ENCODE data around the gene GNA15.

Gene GNA15

GRCh38 chr19:3185461-3186159 is 49.8 kb downstream of the GNA15 start, which contains the start of gene NCLN (continued):
- TF ChIP-seq, protein P1, sequence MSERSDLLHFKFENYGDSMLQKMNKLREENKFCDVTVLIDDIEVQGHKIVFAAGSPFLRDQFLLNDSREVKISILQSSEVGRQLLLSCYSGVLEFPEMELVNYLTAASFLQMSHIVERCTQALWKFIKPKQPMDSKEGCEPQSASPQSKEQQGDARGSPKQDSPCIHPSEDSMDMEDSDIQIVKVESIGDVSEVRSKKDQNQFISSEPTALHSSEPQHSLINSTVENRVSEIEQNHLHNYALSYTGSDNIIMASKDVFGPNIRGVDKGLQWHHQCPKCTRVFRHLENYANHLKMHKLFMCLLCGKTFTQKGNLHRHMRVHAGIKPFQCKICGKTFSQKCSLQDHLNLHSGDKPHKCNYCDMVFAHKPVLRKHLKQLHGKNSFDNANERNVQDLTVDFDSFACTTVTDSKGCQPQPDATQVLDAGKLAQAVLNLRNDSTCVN (tag by site-specific recombination; optimal IDR thresholded peaks at IDR 0.05): no peak
- TF ChIP-seq KLF7 (tag by site-specific recombination; IDR thresholded peaks at IDR 0.05; ENCODE audit: borderline replicate concordance) (no peak), ZNF324 (tag by site-specific recombination; IDR thresholded peaks at IDR 0.05) (peak; percentile 41; the same call in 1 of the 2 replicates), ZNF521 (tag by site-specific recombination; IDR thresholded peaks at IDR 0.05) (no peak), ZIC2 (tag by site-specific recombination; IDR thresholded peaks at IDR 0.05) (no peak), ZNF19 (tag by site-specific recombination; IDR thresholded peaks at IDR 0.05; ENCODE audit: low read depth) (no peak), ZNF184 (tag by site-specific recombination; IDR thresholded peaks at IDR 0.05) (no peak), ZNF16 (tag by site-specific recombination; IDR thresholded peaks at IDR 0.05; ENCODE audit: low read depth) (no peak), ZNF473 (tag by site-specific recombination; IDR thresholded peaks at IDR 0.05) (no peak), ZNF354C (tag by site-specific recombination; IDR thresholded peaks at IDR 0.05; ENCODE audit: borderline replicate concordance, low read depth) (no peak), ZNF768 (tag by site-specific recombination; IDR thresholded peaks at IDR 0.05) (no peak), OSR2 (tag by site-specific recombination; IDR thresholded peaks at IDR 0.05) (no peak), ZNF48 (tag by site-specific recombination; IDR thresholded peaks at IDR 0.05) (no peak), ZNF433 (tag by site-specific recombination; IDR thresholded peaks at IDR 0.05; ENCODE audit: low read depth) (no peak), ZNF621 (tag by site-specific recombination; IDR thresholded peaks at IDR 0.05) (no peak), MZF1 (tag by site-specific recombination; IDR thresholded peaks at IDR 0.05; ENCODE audit: borderline replicate concordance) (no peak), ZNF112 (tag by site-specific recombination; IDR thresholded peaks at IDR 0.05) (no peak), HOXC10 (CRISPR knock-in tag; IDR thresholded peaks at IDR 0.05) (no peak), ZSCAN30 (tag by site-specific recombination; IDR thresholded peaks at IDR 0.05) (no peak), ZNF155 (tag by site-specific recombination; IDR thresholded peaks at IDR 0.05) (no peak), ZNF404 (tag by site-specific recombination; IDR thresholded peaks at IDR 0.05) (no peak), ZBTB21 (tag by site-specific recombination; IDR thresholded peaks at IDR 0.05) (no peak), GLI4 (tag by site-specific recombination; IDR thresholded peaks at IDR 0.05) (no peak), ZNF707 (tag by site-specific recombination; IDR thresholded peaks at IDR 0.05) (no peak), ZNF169 (tag by site-specific recombination; IDR thresholded peaks at IDR 0.05) (no peak), ZNF677 (tag by site-specific recombination; IDR thresholded peaks at IDR 0.05) (peak; percentile 40; the same call in 1 of the 2 replicates), ZNF221 (tag by site-specific recombination; IDR thresholded peaks at IDR 0.05; ENCODE audit: borderline replicate concordance) (no peak), ZNF514 (tag by site-specific recombination; IDR thresholded peaks at IDR 0.05) (no peak), EGR2 (tag by site-specific recombination; IDR thresholded peaks at IDR 0.05; ENCODE audit: low read depth) (no peak), ZBTB10 (tag by site-specific recombination; IDR thresholded peaks at IDR 0.05) (peak; percentile 94), HOXA7 (CRISPR knock-in tag; IDR thresholded peaks at IDR 0.05; ENCODE audit: borderline replicate concordance) (no peak), FEZF1 (tag by site-specific recombination; IDR thresholded peaks at IDR 0.05) (no peak), ZNF658 (tag by site-specific recombination; IDR thresholded peaks at IDR 0.05) (no peak), ZNF561 (tag by site-specific recombination; IDR thresholded peaks at IDR 0.05; ENCODE audit: borderline replicate concordance) (peak; percentile 25; the same call in 1 of the 2 replicates), ZEB2 (tag by site-specific recombination; IDR thresholded peaks at IDR 0.05) (peak; percentile 72), BCL11A (tag by site-specific recombination; IDR thresholded peaks at IDR 0.05; ENCODE audit: low read depth) (no peak)
- TF ChIP-seq, protein P2, sequence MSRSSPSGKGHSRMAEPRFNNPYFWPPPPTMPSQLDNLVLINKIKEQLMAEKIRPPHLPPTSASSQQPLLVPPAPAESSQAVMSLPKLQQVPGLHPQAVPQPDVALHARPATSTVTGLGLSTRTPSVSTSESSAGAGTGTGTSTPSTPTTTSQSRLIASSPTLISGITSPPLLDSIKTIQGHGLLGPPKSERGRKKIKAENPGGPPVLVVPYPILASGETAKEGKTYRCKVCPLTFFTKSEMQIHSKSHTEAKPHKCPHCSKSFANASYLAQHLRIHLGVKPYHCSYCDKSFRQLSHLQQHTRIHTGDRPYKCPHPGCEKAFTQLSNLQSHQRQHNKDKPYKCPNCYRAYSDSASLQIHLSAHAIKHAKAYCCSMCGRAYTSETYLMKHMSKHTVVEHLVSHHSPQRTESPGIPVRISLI (tag by site-specific recombination; IDR thresholded peaks at IDR 0.05): peak; percentile 48; the same call in 1 of the 2 replicates
